Stimulated activated CD4-positive, alpha-beta T cell treated with anti-CD3 and anti-CD28 coated beads, Interleukin-4, amount 100 ng/mL, for 48 hours (primary cell): ENCODE measurements around the gene PDE4D.
"Not testable (repeated sequence)": the region's sequence is repeated elsewhere in the genome, so short reads cannot be mapped to it uniquely, and the experiment has no call there.

Experiments used
- DNase-seq, 2 donors: peaks; one replicate each; pipeline ENCODE4 v3.0.0-alpha.2; 2020; ENCODE audit warnings: low read depth in 2 of 2

Gene PDE4D

DNA sequence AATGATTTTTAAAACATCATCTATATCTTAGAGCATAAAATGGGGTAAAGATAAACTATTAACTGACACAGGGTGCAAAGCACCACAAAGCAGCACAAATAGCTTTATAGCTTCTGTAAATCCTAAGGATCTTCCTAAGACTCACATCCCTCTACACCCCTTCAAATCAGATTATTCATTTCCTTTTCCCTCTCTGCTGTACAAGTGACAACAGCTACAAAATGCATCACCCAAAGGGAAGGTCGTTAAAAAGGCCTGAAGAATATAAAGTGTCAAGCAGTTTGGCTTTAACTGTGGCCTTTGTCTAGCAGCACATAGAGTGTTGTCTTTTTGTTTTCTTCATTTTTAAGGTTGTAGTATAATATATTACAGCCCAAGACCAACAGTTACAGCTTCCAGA is 422.1 kb downstream of the PDE4D start:
- DNase-seq = no peak

GRCh38 chr5:59467969-59468368 is 425.6 kb downstream of the PDE4D start:
- DNase-seq = no peak

GRCh38 chr5:59466271-59466670 is 427.3 kb downstream of the PDE4D start:
- DNase-seq = no peak

DNA sequence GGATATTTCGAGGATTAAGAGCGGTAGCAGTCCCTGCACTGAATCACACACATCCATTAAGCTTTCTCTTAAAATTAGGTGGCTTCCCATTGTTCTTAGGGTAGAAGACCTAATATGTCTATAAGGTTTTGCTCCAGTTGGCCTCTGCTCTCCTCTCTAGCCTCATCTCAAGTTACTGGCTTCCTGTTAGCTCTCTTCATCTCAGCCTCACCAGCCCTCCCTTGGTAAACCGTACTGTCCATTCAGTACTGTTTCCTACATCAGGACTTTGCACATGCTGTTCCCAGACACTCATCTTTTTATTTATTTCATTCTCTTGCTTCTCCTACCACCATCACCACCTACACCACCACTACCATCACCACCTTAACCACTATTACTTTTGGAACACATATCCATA is 428.6 kb downstream of the PDE4D start:
- DNase-seq = no peak

DNA sequence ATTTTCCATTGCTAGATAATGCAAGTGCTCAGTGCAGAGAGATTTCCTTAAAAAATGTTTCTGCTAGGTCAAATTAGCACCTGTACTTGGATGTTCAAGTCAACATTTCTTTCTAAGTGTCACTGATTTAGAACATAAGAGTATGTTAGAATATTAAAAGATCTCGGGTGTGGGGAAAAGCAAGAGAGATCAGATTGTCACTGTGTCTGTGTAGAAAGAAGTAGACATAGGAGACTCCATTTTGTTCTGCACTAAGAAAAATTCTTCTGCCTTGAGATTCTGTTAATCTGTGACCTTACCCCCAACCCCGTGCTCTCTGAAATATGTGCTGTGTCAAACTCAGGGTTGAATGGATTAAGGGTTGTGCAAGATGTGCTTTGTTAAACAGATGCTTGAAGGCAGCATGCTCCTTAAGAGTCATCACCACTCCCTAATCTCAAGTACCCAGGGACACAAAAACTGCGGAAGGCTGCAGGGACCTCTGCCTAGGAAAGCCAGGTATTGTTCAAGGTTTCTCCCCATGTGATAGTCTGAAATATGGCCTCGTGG is 429.8 kb downstream of the PDE4D start:
- DNase-seq = not testable (repeated sequence)

DNA sequence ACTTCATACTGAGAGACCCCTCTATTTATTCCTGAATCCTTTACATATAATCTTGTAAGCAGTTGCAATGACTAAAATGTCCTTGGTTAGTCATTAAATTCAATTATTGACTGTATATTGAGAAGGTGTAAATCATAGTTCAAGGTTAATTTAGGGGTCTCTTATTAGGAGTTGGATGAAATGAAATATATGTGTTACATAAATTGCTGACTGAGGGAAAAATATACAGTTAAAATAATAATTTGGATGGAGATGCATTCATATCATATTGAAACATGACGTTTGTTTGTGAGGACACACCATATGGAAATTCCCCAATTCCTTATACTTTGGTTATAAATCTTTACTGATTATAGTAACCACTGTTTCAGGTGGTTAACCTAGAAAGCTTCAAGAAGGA is 430.6 kb downstream of the PDE4D start:
- DNase-seq = no peak

GRCh38 chr5:59460368-59461153 is 433.0 kb downstream of the PDE4D start:
- DNase-seq = no peak

DNA sequence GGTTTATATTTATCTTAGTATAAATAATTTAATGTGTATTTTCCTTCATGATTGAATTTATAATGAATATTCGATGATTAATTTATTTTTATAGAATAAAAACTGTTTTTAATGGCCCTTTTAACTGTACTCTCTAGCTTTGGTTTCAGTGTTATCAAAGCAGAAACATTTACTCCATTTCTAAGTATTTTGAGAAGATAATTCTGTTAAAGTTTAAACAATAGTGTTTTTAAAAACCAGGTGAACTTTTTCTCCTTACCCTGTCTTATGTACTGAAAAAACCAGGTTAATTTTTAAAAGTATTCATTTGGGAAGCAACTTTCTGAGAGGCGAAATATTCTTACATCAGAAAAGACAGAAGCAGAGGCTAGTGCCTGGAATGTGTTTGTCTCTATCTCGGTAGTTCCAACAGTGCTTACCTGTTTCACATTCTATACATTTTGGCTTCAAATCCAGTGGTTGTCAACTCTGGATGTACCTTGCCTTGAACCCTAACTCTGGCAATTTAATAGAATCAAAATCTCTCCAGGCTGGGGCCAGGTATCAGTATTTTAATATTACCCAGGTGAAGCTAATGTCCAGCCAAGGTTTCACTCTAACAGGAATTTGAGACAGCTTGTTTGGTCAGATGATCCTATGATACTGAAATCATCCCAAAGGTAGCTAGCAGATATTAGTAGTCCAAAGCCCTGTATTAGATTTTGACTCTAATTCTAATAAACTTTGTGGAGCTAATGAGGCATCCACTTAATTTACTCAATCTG is 434.4 kb downstream of the PDE4D start:
- no peak for DNase-seq

- no peak for DNase-seq
These were observed 435.2 kb downstream of the PDE4D start for GRCh38 chr5:59458321-59458720.

GRCh38 chr5:59449905-59450644 is 443.5 kb downstream of the PDE4D start:
- DNase-seq = no peak

- no peak for DNase-seq
These were observed 447.2 kb downstream of the PDE4D start for GRCh38 chr5:59446356-59446755.

- DNase-seq = no peak
These were observed 447.8 kb downstream of the PDE4D start for GRCh38 chr5:59445741-59446140.

- no peak for DNase-seq
These were observed 454.2 kb downstream of the PDE4D start for GRCh38 chr5:59439303-59439702.

DNA sequence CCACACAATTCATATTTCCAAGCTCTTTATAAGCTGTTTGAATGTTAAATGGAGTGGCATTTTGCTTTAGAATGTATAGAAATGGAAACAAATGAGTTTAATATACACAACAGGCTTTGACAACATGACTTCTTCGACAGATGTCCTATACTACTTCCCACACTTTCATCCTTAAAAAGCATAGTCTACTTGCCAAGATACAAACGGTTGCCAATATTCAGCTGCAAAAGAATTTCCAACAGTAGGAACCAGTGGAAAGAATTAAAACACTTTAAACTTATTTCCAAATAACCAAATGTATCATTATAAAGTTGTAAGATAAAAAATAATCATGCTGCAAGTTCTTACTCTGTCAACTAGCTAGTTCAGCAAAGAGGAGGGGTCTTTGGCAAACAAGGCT is 456.4 kb downstream of the PDE4D start:
- DNase-seq = no peak

DNA sequence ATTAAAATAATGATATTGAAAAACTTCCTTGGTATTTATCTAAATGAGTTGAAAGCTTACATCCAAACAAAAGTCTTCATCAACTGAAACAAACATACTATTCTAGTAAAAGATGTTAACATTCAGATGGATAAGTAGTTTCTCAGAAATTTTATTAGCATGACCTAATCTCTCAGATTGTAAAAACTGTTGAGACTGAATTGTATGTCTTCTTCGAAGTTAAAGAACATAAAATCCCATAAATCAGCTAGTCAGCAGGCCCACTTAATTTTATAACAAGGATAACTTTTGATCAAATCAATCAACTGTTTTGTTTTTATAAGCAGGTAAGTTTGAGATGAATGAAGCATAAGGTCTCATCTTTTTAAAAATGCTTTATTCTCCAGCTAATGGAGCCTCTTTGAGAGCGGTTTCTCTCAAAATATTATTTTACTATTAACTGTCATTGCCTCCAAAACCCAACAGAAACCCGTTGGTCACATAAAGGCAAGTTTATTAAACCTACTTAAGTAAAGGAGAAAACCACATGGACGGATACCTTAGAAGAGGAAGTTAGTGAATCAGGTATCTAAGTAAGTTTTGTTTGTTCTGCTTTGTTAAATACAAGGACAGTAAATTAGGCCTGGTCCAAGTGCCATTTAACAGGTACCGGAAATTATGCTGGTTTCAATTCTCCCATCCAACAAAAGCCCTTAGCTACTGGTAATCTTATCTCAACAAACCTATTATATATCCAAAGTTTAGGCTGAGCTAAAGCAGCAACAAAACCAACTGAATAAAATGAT is 457.0 kb downstream of the PDE4D start:
- DNase-seq = no peak

DNA sequence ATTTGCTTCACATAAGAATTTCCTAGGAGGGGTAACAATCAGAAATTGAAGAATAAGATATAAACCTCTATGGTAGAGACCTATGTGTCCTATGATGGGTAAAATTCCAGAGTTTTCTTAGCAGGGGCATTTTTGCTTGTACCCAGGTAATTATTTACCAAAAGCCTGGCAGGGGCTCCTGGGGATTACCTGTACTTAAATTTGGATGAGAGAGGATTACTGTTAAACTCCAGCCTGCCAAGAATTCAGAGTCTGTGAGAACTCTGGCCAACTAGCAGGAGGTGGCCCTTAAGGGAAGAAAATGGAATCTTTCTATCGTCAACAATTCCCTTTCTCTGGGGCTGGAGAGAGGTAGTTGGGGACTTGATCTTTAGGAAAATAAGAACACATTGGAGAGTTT is 460.4 kb downstream of the PDE4D start:
- DNase-seq = no peak

GRCh38 chr5:59430066-59430685 is 463.4 kb downstream of the PDE4D start:
- DNase-seq = no peak

DNA sequence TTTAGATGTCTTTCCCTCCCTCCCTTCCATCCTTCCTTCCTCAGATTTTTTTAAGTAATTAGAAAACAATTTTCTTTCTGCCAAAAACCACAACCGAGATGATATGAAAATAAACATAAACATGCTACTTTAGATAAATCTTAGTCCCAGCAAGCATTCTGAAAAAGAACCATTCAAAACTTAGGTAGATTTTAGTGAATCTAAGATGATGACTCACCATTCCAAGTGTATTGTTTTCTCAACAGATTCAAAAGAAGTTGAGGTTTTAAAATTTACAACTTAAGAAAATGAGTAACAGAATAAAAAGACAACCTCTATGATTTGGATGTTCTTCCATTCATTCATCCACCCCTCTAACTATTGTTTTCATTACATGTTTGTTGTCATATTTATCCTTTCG is 465.1 kb downstream of the PDE4D start:
- DNase-seq = no peak

DNA sequence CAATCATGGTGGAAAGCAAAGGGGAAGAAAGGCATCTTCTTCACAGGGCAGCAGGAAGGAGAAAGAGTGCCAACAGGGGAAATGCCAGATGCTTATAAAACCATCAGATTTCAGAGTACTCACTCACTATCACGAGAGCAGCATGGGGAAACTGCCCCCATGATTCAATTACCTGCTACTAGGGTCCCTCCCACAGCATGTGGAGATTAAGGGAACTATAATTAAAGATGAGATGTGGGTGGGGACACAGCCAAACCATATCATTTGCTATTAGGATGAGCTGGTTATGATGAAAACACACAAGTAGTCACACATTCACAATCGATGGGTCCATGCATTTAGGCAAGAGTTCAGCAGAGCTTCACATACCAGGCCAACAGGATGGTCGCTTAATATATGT is 469.0 kb downstream of the PDE4D start:
- DNase-seq = no peak

DNA sequence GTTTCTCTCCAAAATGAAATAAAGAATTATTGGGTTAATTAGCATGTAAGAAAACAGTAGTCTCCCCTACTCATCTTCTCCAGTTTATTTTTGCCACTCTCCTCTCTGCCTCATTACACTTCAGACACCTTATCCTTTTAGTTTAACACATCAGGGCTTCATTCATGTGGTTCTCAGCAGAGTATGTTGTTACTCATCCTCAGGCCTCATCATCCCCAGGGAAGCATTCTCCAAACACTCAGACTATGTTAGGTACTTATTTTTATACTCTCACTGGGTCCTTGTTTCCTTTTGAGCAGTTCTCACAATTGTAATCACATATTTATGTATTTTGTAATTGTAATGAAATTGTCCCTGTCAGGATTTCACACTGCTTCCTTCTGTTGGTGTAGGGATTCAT is 470.5 kb downstream of the PDE4D start:
- DNase-seq = no peak
